ENCODE data around the gene GBP4.

- TF ChIP-seq CTCF (IDR thresholded peaks at IDR 0.05) (no peak), POLR2A (IDR thresholded peaks at IDR 0.05) (no peak)
These were observed 47.7 kb downstream of the GBP4 start for GRCh38 chr1:89151047-89151446.
